OCI-LY3 (cell line): ENCODE measurements around the gene SYT6.

ENCODE experiments used
- H2AFZ ChIP-seq: fragments of 200-600, 300-600 bp; shearing (Covaris generic); 2 replicates; pipeline ENCODE4 v1.6.0; 2014; ENCODE audit warnings: antibody characterized with exemption, low read depth, low read length
- H3K27ac ChIP-seq: fragments of 200-600, 300-600 bp; sonication (generic); 2 replicates; pipeline ENCODE4 v1.5.1; 2014; ENCODE audit warnings: mild to moderate bottlenecking, low read length, moderate library complexity, mixed read lengths
- H3K27me3 ChIP-seq: fragments of 200-600, 300-600 bp; sonication (generic); 2 replicates; pipeline ENCODE4 v1.6.1; 2014; ENCODE audit warnings: low read depth, low read length, mixed read lengths
- H3K36me3 ChIP-seq: fragments of 200-600, 300-600 bp; sonication (generic); replicated peaks from 2 replicates; pipeline ENCODE3; 2014; ENCODE audit warnings: low read depth, low read length, mixed read lengths
- H3K4me1 ChIP-seq: fragments of 300-600, 200-600 bp; sonication (generic); 2 replicates; pipeline ENCODE4 v1.6.1; 2014; ENCODE audit warnings: low read length, mixed read lengths
- H3K4me2 ChIP-seq: fragments of 200-600, 300-600 bp; sonication (generic); 2 replicates; pipeline ENCODE4 v1.6.1; 2014; ENCODE audit warnings: low read length, mixed read lengths
- H3K4me3 ChIP-seq: fragments of 300-600, 200-600 bp; sonication (generic); 2 replicates; pipeline ENCODE4 v1.5.1; 2014; ENCODE audit warnings: antibody characterized with exemption, mild to moderate bottlenecking, low read length, moderate library complexity
- H3K79me2 ChIP-seq: fragments of 300-600, 200-600 bp; shearing (Covaris generic); 2 replicates; pipeline ENCODE4 v1.6.1; 2014; ENCODE audit warnings: mild to moderate bottlenecking, low read length, mixed read lengths
- H3K9ac ChIP-seq: fragments of 300-600, 200-600 bp; shearing (Covaris generic); 2 replicates; pipeline ENCODE4 v1.6.0; 2014; ENCODE audit warnings: mild to moderate bottlenecking, low read length, moderate library complexity
- H3K9me3 ChIP-seq: fragments of 200-600, 300-600 bp; shearing (Covaris generic); 2 replicates; pipeline ENCODE4 v1.6.1; 2014; ENCODE audit warnings: low read length, mixed read lengths; ENCODE audit not compliant: insufficient read depth
- H4K20me1 ChIP-seq: fragments of 200-600, 300-600 bp; sonication (generic); 2 replicates; pipeline ENCODE4 v1.6.1; 2016; ENCODE audit warnings: low read length, mixed read lengths; ENCODE audit not compliant: insufficient read depth
- CTCF ChIP-seq: fragments of 200-600, 300-600 bp; sonication (generic); IDR thresholded peaks from 2 replicates; pipeline ENCODE4 v1.5.1; 2014; ENCODE audit warnings: antibody characterized with exemption, low read length, low read depth
- EZH2phosphoT487 ChIP-seq: fragments of 200-600 bp; shearing (Covaris generic); IDR thresholded peaks from 2 replicates; pipeline ENCODE4 v1.6.1; 2018; ENCODE audit warnings: antibody characterized with exemption, mixed run types, low read depth

The SYT6 gene

GRCh38 chr1:114153261-114154145, at the start of gene SYT6:
Gene SYT6 (minus strand): TSS chr1:114153869. CDS start chr1:114153772, 97 bp downstream.
- Histone ChIP-seq H3K27me3 (no peaks in the 10 kb centered on the region), H2AFZ (no peak within 1 kb of the TSS), H4K20me1 (no peaks in the 10 kb centered on the region), H3K36me3 (no peaks in the 10 kb centered on the region), H3K4me2 (no peak within 1 kb of the TSS), H3K27ac (no peak within 1 kb of the TSS), H3K9me3 (no peaks in the 10 kb centered on the region), H3K79me2 (no peaks in the 10 kb centered on the region), H3K4me3 (no peak within 1 kb of the TSS), H3K4me1 (no peaks in the 10 kb centered on the region), H3K9ac (no peak within 1 kb of the TSS)
- TF ChIP-seq EZH2phosphoT487 (no peak), CTCF (no peak)

GRCh38 chr1:114201486-114201885, 47.8 kb upstream of the SYT6 start:
- Histone ChIP-seq H3K27ac (no peak overlapping the region), H2AFZ (no peak overlapping the region), H3K36me3 (no peaks in the 10 kb centered on the region), H3K4me2 (no peak overlapping the region), H3K4me3 (no peak overlapping the region), H4K20me1 (no peaks in the 10 kb centered on the region), H3K27me3 (peaks cover 20% of the 10 kb centered on the region), H3K4me1 (no peaks in the 10 kb centered on the region), H3K9ac (no peak overlapping the region), H3K79me2 (no peaks in the 10 kb centered on the region), H3K9me3 (no peaks in the 10 kb centered on the region)
- TF ChIP-seq EZH2phosphoT487 = no peak
- TF ChIP-seq CTCF = no peak

- Histone ChIP-seq H4K20me1 (no peaks in the 10 kb centered on the region), H3K4me2 (no peak overlapping the region), H3K36me3 (no peaks in the 10 kb centered on the region), H3K4me3 (no peak overlapping the region), H3K9me3 (no peaks in the 10 kb centered on the region), H3K4me1 (no peaks in the 10 kb centered on the region), H3K27me3 (peaks cover 29% of the 10 kb centered on the region), H2AFZ (no peak overlapping the region), H3K9ac (no peak overlapping the region), H3K79me2 (no peaks in the 10 kb centered on the region), H3K27ac (no peak overlapping the region)
- TF ChIP-seq EZH2phosphoT487 (no peak), CTCF (no peak)
Observed at GRCh38 chr1:114199017-114199594, 45.4 kb upstream of the SYT6 start.

- no peak overlapping the region for H3K9ac ChIP-seq
- H3K9me3 ChIP-seq = no peaks in the 10 kb centered on the region
- H3K4me3 ChIP-seq = no peak overlapping the region
- no peaks in the 10 kb centered on the region for H4K20me1 ChIP-seq
- no peaks in the 10 kb centered on the region for H3K36me3 ChIP-seq
- H3K4me2 ChIP-seq = no peak overlapping the region
- no peak overlapping the region for H3K27ac ChIP-seq
- peaks cover 27% of the 10 kb centered on the region for H3K27me3 ChIP-seq
- H2AFZ ChIP-seq = no peak overlapping the region
- H3K79me2 ChIP-seq = no peaks in the 10 kb centered on the region
- TF ChIP-seq EZH2phosphoT487 = no peak
- no peak for TF ChIP-seq CTCF
- no peaks in the 10 kb centered on the region for H3K4me1 ChIP-seq
Observed at GRCh38 chr1:114196992-114197907, 43.6 kb upstream of the SYT6 start.
